RWPE1 (cell line): ENCODE data around the gene LMOD2.

Experiments
- CTCF ChIA-PET: fragments of 350-600 bp; sonication (Branson Sonifier 250); formaldehyde crosslinking; extraction: SDS; loops from one replicate; lab custom pipeline; 2021; lab: Yijun Ruan, JAX
- POLR2A ChIA-PET: fragments of 400-600 bp; formaldehyde crosslinking; extraction: SDS; loops from one replicate; lab custom pipeline; 2020; ENCODE audit warnings: antibody characterized with exemption; ENCODE audit not compliant: low non-redundant PET; lab: Yijun Ruan, JAX
- DNase-seq: peaks from one replicate; pipeline ENCODE4 v3.0.0; 2012; ENCODE audit warnings: low spot score
- H3K27ac ChIP-seq: fragments of 450-650 bp; 2 replicates; pipeline ENCODE4 v1.5.1; 2017
- TF ChIP-seq, protein P1 (sequence below): fragments of 450-650 bp; conservative IDR thresholded peaks from 2 replicates; pipeline ENCODE4 v1.5.1; 2017; ENCODE audit warnings: low read depth, mild to moderate bottlenecking

The LMOD2 gene

DNA sequence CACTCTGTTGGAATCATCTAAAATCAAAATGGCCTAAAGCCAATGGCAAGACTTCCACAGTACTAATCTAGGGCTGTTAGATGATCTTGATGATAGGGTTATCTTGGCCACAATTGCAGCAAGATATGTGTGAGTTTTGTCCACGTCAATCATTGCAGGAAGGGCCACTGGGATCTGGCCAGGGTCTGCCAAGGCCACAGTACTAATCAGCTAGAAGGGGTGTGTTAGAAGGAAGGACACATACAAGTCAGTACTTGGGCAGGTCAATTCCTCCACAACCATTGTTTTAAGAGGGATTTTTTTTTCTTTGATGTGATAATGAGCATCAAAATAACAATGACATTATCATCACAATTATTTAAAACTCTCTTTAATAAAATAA, 1.6 kb downstream of the LMOD2 start:
- POLR2A ChIA-PET = no interaction called here

DNA sequence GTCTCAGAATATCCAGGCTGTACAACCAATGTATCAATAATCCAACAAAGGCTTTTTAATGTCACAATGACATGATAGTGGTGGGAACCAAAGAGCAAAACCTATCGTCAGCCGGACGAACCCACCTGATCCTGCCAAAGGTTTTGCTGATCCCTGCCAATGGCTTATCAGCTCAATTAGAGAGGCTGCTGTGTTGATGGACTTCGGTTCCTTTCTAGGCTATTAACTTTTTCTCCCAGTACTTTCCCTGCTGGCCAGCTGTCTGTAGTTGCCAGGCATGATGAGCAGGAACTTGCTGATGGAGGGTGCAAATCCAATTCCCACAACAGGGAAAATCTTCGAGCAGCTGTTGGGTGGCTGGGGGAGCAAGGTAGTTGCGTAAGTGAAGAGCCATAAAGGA, 2.4 kb downstream of the LMOD2 start:
- H3K27ac ChIP-seq = no peak overlapping the region
- POLR2A ChIA-PET = no interaction called here
- DNase-seq = no peak
- TF ChIP-seq, protein P1, sequence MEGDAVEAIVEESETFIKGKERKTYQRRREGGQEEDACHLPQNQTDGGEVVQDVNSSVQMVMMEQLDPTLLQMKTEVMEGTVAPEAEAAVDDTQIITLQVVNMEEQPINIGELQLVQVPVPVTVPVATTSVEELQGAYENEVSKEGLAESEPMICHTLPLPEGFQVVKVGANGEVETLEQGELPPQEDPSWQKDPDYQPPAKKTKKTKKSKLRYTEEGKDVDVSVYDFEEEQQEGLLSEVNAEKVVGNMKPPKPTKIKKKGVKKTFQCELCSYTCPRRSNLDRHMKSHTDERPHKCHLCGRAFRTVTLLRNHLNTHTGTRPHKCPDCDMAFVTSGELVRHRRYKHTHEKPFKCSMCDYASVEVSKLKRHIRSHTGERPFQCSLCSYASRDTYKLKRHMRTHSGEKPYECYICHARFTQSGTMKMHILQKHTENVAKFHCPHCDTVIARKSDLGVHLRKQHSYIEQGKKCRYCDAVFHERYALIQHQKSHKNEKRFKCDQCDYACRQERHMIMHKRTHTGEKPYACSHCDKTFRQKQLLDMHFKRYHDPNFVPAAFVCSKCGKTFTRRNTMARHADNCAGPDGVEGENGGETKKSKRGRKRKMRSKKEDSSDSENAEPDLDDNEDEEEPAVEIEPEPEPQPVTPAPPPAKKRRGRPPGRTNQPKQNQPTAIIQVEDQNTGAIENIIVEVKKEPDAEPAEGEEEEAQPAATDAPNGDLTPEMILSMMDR = no peak
- CTCF ChIA-PET = interaction anchor here (0.6 kb wide), 2 partner anchors 98 to 245 kb away, joined by 3 to 5 read pairs; no protein-coding TSS in a partner anchor

More for the DNA sequence above, 1.6 kb downstream of the LMOD2 start:
- H3K27ac ChIP-seq = no peak overlapping the region
- TF ChIP-seq, protein P1 = no peak
- no peak for DNase-seq
- CTCF ChIA-PET = interaction anchor here (0.6 kb wide), 1 partner anchor 119 kb away, joined by 4 read pairs; no protein-coding TSS in a partner anchor

DNA sequence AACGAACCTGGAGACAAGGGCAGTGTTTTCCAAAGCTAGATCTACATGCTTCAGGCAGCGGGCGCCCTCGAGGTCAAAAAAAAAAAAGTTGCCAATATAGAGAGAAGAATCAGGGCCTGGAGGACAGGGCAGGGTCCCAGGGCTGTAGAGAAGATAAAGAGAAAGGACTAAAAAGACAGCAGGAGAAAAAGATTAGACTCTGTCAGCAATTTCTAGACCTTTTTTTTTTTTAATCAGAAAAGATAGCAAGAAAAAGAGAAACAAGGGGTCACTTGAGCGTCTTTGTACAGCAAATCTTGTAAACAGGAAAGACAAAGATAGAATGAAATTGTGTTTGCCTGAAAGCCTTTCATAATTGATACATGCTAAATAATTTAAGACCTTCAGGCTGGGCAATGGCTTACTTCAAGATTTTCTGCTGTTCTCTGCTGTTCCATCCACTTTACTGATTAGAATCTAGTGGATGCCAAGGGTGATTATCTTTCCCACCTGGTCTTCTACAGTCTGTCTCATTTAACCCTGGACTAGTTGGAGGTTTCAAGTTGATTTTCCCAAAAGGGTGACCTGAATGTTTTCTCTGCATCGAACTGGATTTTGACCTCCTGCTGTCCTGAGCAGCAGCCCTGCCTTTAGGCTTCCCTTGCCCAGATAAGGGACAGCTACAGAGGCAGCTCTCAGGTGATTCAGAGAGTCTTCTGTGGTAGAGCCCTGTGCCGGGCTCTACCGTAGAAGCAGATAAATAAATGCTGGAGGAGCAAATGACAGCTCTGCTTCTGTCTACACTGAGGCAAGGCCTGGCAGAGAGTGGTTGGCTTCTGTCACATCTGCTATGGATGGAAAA, 5.1 kb downstream of the LMOD2 start:
- CTCF ChIA-PET = no interaction called here
- TF ChIP-seq, protein P1 = no peak

DNA sequence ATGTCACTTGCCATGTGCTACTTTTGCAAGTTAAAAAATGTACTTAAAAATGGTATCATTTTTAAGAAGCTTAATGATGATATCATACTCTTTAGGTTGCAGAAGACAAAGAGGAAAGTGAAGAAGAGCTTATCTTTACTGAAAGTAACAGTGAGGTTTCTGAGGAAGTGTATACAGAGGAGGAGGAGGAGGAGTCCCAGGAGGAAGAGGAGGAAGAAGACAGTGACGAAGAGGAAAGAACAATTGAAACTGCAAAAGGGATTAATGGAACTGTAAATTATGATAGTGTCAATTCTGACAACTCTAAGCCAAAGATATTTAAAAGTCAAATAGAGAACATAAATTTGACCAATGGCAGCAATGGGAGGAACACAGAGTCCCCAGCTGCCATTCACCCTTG, 6.1 kb downstream of the LMOD2 start:
- POLR2A ChIA-PET = no interaction called here
- no peak overlapping the region for H3K27ac ChIP-seq
- TF ChIP-seq, protein P1 = no peak
- CTCF ChIA-PET = interaction anchor here (0.6 kb wide), 1 partner anchor 26 kb away, joined by 3 read pairs; no protein-coding TSS in a partner anchor
- no peak for DNase-seq

More for the DNA sequence above, 5.1 kb downstream of the LMOD2 start:
- POLR2A ChIA-PET = no interaction called here
- H3K27ac ChIP-seq = no peak overlapping the region
- no peak for DNase-seq

DNA sequence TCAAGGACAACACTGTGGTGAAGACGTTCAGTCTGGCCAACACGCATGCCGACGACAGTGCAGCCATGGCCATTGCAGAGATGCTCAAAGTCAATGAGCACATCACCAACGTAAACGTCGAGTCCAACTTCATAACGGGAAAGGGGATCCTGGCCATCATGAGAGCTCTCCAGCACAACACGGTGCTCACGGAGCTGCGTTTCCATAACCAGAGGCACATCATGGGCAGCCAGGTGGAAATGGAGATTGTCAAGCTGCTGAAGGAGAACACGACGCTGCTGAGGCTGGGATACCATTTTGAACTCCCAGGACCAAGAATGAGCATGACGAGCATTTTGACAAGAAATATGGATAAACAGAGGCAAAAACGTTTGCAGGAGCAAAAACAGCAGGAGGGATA, 6.6 kb downstream of the LMOD2 start:
- no peak for DNase-seq
- no peak overlapping the region for H3K27ac ChIP-seq
- ChIA-PET POLR2A (no interaction called here), CTCF (interaction anchor here (0.6 to 1.1 kb wide), 2 partner anchors 27 to 47 kb away, joined by 3 read pairs; no protein-coding TSS in a partner anchor)
- TF ChIP-seq, protein P1 = no peak

DNA sequence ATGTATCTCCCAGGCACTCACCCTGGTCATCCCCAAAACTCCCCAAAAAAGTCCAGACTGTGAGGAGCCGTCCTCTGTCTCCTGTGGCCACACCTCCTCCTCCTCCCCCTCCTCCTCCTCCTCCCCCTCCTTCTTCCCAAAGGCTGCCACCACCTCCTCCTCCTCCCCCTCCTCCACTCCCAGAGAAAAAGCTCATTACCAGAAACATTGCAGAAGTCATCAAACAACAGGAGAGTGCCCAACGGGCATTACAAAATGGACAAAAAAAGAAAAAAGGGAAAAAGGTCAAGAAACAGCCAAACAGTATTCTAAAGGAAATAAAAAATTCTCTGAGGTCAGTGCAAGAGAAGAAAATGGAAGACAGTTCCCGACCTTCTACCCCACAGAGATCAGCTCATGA, 7.1 kb downstream of the LMOD2 start:
- TF ChIP-seq, protein P1 = no peak
- ChIA-PET CTCF (interaction anchor here (1.1 kb wide), 1 partner anchor 48 kb away, joined by 3 read pairs; no protein-coding TSS in a partner anchor), POLR2A (no interaction called here)
- H3K27ac ChIP-seq = no peak overlapping the region
- no peak for DNase-seq
